ENCODE measurements around the gene TSPAN13. TPM values are rescaled to one million over a fixed set of nuclear protein-coding genes. Genes with fewer than 3 reads are reported as not detected.

Gene TSPAN13
- total RNA-seq, 1 donor from 2014 or later, result 69.5 TPM

DNA sequence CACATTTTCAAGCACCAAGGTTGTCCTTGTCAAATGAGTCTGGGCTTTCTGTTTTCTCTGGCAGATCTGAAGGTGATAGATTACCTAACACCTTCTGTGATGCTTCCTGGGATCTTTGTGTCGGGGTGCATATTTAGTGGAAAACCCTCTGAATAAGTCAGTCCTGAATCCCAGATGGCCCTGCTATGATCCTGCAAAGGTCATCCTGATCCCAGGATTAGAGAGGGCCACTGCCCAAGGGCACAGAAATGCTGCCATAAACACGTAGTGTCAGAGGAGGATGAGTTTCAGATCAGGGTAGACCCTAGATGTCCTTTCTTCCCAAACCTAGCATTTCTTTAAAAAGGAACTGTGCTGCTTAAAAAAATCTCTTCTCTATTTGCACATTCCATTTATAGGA lies 32.3 kb downstream of the TSPAN13 start:
- Mint-ChIP-seq H3K27me3 (ENCODE audit: low read depth) (no peaks in the 10 kb centered on the region), H3K9me3 (no peaks in the 10 kb centered on the region), H3K27ac (peak overlapping the region; percentile 59), H3K4me1 (peaks cover 7% of the 10 kb centered on the region), H3K4me3 (no peak overlapping the region), H3K36me3 (peaks cover 29% of the 10 kb centered on the region)
- TF ChIP-seq CTCF (IDR thresholded peaks at IDR 0.05; ENCODE audit: unreplicated experiment), result no peak
- DNase-seq (ENCODE audit: low spot score in 2 of 2, unreplicated experiment in 2 of 2), result no peak

DNA sequence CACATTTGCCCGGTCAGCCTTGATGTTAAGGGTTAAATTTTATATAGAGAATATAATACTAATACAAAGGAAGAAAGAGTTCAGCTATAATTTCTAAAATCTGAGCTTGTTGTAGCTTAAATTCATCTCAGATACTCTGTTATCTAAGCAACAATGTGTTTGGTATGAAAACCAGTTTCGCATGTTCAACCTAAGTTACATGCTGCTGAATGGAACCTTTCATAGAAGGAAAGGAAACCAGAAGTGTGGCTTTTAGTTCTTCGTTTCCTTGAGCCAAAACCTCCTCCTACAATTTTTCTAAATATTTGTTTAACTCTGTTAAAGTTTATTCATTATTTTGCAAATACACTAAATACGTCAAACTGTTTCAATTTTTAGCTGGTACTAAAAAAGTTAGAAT lies 32.7 kb downstream of the TSPAN13 start:
- H3K27me3 Mint-ChIP-seq (ENCODE audit: low read depth), result no peaks in the 10 kb centered on the region
- no peak for DNase-seq (ENCODE audit: low spot score in 2 of 2, unreplicated experiment in 2 of 2)
- no peak for TF ChIP-seq CTCF (IDR thresholded peaks at IDR 0.05; ENCODE audit: unreplicated experiment)
- H3K4me1 Mint-ChIP-seq, result peaks cover 6% of the 10 kb centered on the region
- no peak overlapping the region for H3K27ac Mint-ChIP-seq
- H3K4me3 Mint-ChIP-seq, result no peak overlapping the region
- H3K9me3 Mint-ChIP-seq, result no peaks in the 10 kb centered on the region
- peaks cover 29% of the 10 kb centered on the region for H3K36me3 Mint-ChIP-seq

DNA sequence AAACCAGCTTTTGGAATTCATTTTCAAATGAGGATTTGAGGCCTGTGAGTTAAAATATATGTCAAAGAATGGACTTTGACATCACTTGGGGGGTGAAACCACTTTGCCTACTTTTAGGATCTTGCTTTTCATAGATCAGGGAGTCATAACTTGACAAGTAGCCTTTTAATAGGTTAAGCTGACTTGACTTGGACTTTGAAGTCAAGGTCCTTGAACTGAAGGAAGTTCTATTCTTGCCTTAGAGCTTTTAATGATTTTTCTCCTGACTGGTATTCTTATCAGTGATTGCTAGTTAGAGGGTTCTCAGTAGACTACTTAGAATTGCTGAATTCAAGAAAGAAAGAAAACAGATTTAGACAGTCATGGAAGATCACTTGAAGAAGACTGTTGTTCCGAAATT lies 33.6 kb downstream of the TSPAN13 start:
- DNase-seq (ENCODE audit: low spot score in 2 of 2, unreplicated experiment in 2 of 2), result no peak
- Mint-ChIP-seq H3K27me3 (ENCODE audit: low read depth) (no peaks in the 10 kb centered on the region), H3K9me3 (no peaks in the 10 kb centered on the region), H3K36me3 (peaks cover 26% of the 10 kb centered on the region), H3K4me3 (no peak overlapping the region), H3K4me1 (peaks cover 6% of the 10 kb centered on the region), H3K27ac (no peak overlapping the region)
- TF ChIP-seq CTCF (IDR thresholded peaks at IDR 0.05; ENCODE audit: unreplicated experiment), result no peak

- TF ChIP-seq CTCF (IDR thresholded peaks at IDR 0.05; ENCODE audit: unreplicated experiment), result no peak
- Mint-ChIP-seq H3K4me3 (no peak overlapping the region), H3K27ac (no peak overlapping the region), H3K9me3 (no peaks in the 10 kb centered on the region), H3K27me3 (ENCODE audit: low read depth) (no peaks in the 10 kb centered on the region), H3K36me3 (peaks cover 13% of the 10 kb centered on the region), H3K4me1 (peaks cover 19% of the 10 kb centered on the region)
- DNase-seq (ENCODE audit: low spot score in 2 of 2, unreplicated experiment in 2 of 2), result no peak
Measured at GRCh38 chr7:16791071-16791470, 37.5 kb downstream of the TSPAN13 start.

DNA sequence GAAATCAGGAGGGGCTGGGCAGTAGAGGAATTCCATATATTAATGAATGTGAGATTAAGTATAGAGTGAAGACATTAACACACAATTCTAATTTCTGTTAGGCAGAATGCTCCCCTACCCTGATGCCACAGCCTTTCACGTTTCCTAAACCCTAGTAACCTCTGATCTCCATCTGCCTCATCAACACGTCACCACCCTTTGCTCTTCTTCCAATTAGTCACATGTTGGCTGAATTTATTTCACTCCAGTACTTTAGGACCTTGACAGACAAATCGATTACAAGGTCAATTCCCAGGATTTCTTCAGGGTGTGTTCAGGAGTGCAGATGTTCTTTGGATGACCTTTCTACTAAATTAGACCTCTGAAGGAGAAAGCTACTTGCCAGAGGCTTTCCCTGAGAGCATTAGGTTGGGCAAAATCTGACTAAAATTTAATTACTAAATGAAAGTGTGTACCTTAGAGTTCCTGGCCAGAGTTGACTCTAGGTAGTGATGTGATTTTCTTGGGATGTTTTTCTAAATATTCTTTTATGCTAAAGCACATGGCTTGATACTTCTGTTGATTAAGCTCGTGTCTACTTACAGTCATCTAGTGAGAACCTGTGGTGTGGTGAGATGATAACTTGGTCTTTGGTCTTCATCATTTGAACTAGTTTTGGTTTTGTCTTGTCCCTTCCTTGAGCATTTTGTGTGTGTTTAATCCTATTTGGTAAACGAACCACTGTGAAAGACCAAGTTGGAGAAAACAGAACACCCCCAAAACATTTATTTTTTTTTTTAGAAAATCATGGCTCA lies 38.5 kb downstream of the TSPAN13 start:
- no peak for TF ChIP-seq CTCF (IDR thresholded peaks at IDR 0.05; ENCODE audit: unreplicated experiment)
- Mint-ChIP-seq H3K4me1 (peaks cover 23% of the 10 kb centered on the region), H3K27me3 (ENCODE audit: low read depth) (no peaks in the 10 kb centered on the region), H3K27ac (no peak overlapping the region), H3K4me3 (no peak overlapping the region), H3K9me3 (no peaks in the 10 kb centered on the region), H3K36me3 (peaks cover 11% of the 10 kb centered on the region)
- no peak for DNase-seq (ENCODE audit: low spot score in 2 of 2, unreplicated experiment in 2 of 2)

Measured in mesothelial cell of epicardium (in vitro differentiated cells).